Uterus (tissue), 4 donors: ENCODE data around the gene TK2. TPM values are rescaled to one million over a fixed set of nuclear protein-coding genes. Genes with fewer than 3 reads are reported as not detected.
"Not testable (repeated sequence)": the region's sequence is repeated elsewhere in the genome, so short reads cannot be mapped to it uniquely, and the experiment has no call there.

Experiments used
- DNase-seq, 2 donors: peaks; one replicate each; pipeline ENCODE4 v3.0.0-alpha.2; 2019 to 2020
- H3K27ac ChIP-seq, 2 donors: fragments of 200-600 bp; sonication (generic); 1 replicate in 1 of 2; 2 replicates in 1 of 2; pipeline ENCODE4 v1.5.1; 2016 to 2018
- H3K27me3 ChIP-seq, 2 donors: fragments of 200-600 bp; sonication (generic); one replicate each; pipeline ENCODE4 v1.5.1; 2018 to 2019; ENCODE audit warnings: control low read depth in 1 of 2
- H3K36me3 ChIP-seq, 2 donors: fragments of 200-600 bp; sonication (generic); one replicate each; pipeline ENCODE4 v1.5.1; 2019; ENCODE audit warnings: control low read depth in 1 of 2
- H3K4me1 ChIP-seq, 2 donors: fragments of 200-600 bp; sonication (generic); one replicate each; pipeline ENCODE4 v1.5.1; 2018 to 2019; ENCODE audit warnings: control low read depth in 1 of 2
- H3K4me3 ChIP-seq, 2 donors: fragments of 200-600 bp; sonication (generic); 1 replicate in 1 of 2; 2 replicates in 1 of 2; pipeline ENCODE4 v1.5.1; 2018 to 2019; ENCODE audit warnings: mild to moderate bottlenecking in 1 of 2
- H3K9me3 ChIP-seq, 2 donors: fragments of 200-600 bp; sonication (generic); one replicate each; pipeline ENCODE4 v1.5.1; 2019; ENCODE audit warnings: control low read depth in 1 of 2
- POLR2A ChIP-seq, 2 donors: fragments of 450-650 bp; IDR thresholded peaks; one replicate each; pipeline ENCODE4 v1.6.1; 2016; ENCODE audit warnings: antibody characterized with exemption in 2 of 2, mild to moderate bottlenecking in 1 of 2, moderate library complexity in 1 of 2
- intact Hi-C: fragments of 100-400 bp; cut with DNase I; formaldehyde crosslinking; loops from one replicate; pipeline ENCODE4 v1.15.1; 2023; ENCODE audit warnings: low total_unique reads
- total RNA-seq, 4 donors: library from RNA; depleted of rRNA in 3 of 4; stranded (reverse); fragments of >200 nt in 3 of 4; gene quantifications; one replicate each; pipeline versions ENCODE4 v1.1.0 to v1.2.4, GENCODE V29; 2014 to 2023
- TF ChIP-seq, protein P1 (sequence below), 4 experiments: fragments of 200-600 bp in 2 of 4; fragments of 450-650 bp in 2 of 4; sonication (generic) in 2 of 4; IDR thresholded peaks; one replicate each; pipeline ENCODE4 v1.5.1; 2016 to 2019; ENCODE audit warnings: antibody characterized with exemption in 4 of 4, mild to moderate bottlenecking in 2 of 4, moderate library complexity in 1 of 4
- donor health status: DM: yes; HTN: yes; CAD: no.

Gene TK2
- total RNA-seq, 4 donors from 2014 or later = 13.6 to 52.6 (median 39.2) TPM

DNA sequence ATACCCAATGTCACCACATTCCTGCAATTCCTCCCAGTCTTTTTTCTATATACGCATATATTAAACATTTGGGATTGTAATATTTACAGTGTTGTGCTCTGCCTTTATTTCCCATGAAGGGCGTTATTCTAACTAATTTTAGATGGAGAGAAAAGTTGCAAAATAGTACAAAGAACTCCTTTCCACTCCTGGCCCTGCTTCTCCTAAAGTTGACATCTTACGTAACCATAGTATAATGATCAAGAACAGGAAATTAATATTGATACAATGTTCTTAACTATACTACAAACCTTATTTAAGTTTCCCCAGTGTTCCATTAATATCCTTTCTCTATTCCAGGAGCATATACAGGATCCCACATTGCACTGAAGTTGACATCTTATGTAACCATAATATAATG is 46.3 kb downstream of the TK2 start:
- peak overlapping the region; percentile 62 to 70 for H3K27ac ChIP-seq
- intact Hi-C loops = no loop called here

DNA sequence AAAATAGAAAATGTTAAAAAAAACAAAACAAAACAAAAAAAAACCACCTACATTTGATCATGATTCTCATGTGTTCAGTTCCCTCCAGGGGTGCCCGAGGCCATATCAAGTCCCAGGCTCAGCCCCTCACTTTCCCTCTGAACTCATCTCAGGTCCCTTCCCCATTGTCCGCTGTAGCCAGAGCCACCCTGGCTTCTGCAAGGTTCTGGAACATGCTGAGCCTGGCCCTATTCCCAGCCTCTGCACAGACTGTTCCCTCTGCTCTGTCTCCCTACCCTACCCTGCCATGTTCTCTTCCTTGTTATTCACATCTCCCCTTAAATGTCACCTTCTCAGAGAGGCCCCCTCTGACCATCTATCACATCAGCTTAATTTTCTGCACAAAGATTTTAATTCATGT is 46.9 kb downstream of the TK2 start:
- Histone ChIP-seq H3K36me3 (no peaks in the 10 kb centered on the region), H3K4me1 (no peaks in the 10 kb centered on the region), H3K9me3 (no peaks in the 10 kb centered on the region), H3K27me3 (no peaks in the 10 kb centered on the region), H3K27ac (peak overlapping the region; percentile 62 to 70), H3K4me3 (no peak overlapping the region)
- TF ChIP-seq POLR2A (IDR thresholded peaks at IDR 0.05) = no peak
- TF ChIP-seq, protein P1, sequence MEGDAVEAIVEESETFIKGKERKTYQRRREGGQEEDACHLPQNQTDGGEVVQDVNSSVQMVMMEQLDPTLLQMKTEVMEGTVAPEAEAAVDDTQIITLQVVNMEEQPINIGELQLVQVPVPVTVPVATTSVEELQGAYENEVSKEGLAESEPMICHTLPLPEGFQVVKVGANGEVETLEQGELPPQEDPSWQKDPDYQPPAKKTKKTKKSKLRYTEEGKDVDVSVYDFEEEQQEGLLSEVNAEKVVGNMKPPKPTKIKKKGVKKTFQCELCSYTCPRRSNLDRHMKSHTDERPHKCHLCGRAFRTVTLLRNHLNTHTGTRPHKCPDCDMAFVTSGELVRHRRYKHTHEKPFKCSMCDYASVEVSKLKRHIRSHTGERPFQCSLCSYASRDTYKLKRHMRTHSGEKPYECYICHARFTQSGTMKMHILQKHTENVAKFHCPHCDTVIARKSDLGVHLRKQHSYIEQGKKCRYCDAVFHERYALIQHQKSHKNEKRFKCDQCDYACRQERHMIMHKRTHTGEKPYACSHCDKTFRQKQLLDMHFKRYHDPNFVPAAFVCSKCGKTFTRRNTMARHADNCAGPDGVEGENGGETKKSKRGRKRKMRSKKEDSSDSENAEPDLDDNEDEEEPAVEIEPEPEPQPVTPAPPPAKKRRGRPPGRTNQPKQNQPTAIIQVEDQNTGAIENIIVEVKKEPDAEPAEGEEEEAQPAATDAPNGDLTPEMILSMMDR (IDR thresholded peaks at IDR 0.05) = no peak
- intact Hi-C loops = no loop called here
- DNase-seq = peak; percentile 23 to 29

More for the DNA sequence above, 46.3 kb downstream of the TK2 start:
- Histone ChIP-seq H3K4me1 (no peaks in the 10 kb centered on the region), H3K4me3 (no peak overlapping the region), H3K9me3 (no peaks in the 10 kb centered on the region), H3K36me3 (no peaks in the 10 kb centered on the region), H3K27me3 (no peaks in the 10 kb centered on the region)
- TF ChIP-seq, protein P1 (IDR thresholded peaks at IDR 0.05) = no peak
- no peak for TF ChIP-seq POLR2A (IDR thresholded peaks at IDR 0.05)
- DNase-seq = no peak

DNA sequence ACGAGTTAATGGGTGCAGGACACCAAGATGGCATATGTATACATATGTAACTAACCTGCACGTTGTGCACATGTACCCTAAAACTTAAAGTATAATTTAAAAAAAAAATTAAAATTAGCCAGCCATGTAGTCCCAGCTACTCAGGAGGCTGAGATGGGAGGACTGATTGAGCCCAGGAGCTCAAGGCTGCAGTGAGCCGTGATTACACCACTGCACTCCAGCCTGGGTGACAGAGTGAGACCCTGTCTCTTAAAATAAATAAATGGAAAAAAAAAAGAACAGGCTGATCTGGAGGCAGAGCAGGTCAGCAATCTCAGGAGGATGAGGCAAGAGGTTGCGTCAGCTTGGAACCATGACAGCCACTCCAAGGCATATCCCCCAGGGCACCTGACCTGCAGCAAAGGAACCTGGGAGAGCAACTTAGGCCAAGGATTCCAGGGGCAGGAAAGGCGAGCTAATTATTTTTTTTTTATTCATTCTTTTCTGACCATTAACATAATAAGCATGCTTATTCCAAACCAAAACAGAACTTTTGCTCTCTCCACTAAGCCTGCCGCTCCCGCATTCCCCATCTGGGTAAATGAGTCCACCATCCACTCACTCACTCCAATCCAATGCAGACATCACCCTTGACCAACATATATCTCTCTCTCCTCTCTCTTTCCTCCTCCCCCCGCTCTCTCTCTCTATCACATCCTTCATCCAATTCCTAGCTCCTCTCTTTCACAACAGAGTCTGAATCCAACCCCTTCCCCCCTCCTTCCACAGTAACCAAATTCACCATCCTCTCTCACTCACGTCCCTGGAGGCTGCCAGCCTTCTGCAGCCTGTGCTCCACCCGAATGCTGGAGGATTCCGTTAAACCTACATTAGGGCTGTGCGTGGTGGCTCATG is 47.7 kb downstream of the TK2 start:
- H3K36me3 ChIP-seq = no peaks in the 10 kb centered on the region
- peak; percentile 82 to 92 for DNase-seq
- H3K27ac ChIP-seq = peak overlapping the region; percentile 62 to 70
- intact Hi-C loops = no loop called here
- H3K9me3 ChIP-seq = no peaks in the 10 kb centered on the region
- no peaks in the 10 kb centered on the region for H3K27me3 ChIP-seq
- TF ChIP-seq, protein P1 (IDR thresholded peaks at IDR 0.05) = no peak
- no peak for TF ChIP-seq POLR2A (IDR thresholded peaks at IDR 0.05)
- H3K4me1 ChIP-seq = no peaks in the 10 kb centered on the region
- no peak overlapping the region for H3K4me3 ChIP-seq

DNA sequence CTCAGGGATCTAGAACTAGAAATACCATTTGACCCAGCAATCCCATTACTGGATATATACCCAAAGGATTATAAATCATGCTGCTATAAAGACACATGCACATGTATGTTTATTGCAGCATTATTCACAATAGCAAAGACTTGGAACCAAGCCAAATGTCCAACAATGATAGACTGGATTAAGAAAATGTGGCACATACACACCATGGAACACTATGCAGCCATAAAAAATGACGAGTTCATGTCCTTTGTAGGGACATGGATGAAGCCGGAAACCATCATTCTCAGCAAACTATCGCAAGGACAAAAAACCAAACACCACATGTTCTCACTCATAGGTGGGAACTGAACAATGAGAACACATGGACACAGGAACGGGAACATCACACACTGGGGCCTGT is 48.4 kb downstream of the TK2 start:
- H3K4me1 ChIP-seq, H3K27me3 ChIP-seq, DNase-seq, H3K9me3 ChIP-seq, H3K36me3 ChIP-seq, H3K4me3 ChIP-seq, intact Hi-C loops: not testable (repeated sequence)
- H3K27ac ChIP-seq = peak overlapping the region in 1 of 2 donors; percentile 70

DNA sequence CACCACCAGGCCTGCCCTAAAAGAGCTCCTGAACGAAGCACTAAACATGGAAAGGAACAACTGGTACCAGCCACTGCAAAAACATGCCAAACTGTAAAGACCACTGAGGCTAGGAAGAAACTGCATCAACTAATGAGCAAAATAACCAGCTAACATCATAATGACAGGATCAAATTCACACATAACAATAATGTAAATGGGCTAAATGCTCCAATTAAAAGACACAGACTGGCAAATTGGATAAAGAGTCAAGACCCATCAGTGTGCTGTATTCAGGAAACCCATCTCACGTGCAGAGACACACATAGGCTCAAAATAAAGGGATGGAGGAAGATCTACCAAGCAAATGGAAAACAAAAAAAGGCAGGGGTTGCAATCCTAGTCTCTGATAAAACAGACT is 52.0 kb downstream of the TK2 start:
- intact Hi-C loops, DNase-seq, H3K36me3 ChIP-seq, H3K27ac ChIP-seq, H3K4me3 ChIP-seq, H3K9me3 ChIP-seq, H3K27me3 ChIP-seq, H3K4me1 ChIP-seq: not testable (repeated sequence)

DNA sequence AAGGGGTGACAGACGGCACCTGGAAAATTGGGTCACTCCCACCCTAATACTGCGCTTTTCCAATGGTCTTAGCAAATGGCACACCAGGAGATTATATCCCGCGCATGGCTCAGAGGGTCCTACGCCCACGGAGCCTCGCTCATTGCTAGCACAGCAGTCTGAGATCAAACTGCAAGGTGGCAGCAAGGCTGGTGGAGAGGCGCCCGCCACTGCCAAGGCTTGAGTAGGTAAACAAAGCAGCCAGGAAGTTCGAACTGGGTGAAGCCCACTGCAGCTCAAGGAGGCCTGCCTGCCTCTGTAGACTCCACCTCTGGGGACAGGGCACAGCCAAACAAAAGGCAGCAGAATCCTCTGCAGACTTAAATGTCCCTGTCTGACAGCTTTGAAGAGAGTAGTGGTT is 53.7 kb downstream of the TK2 start:
- H3K4me1 ChIP-seq, H3K36me3 ChIP-seq, H3K27ac ChIP-seq, H3K27me3 ChIP-seq, H3K9me3 ChIP-seq, intact Hi-C loops, H3K4me3 ChIP-seq: not testable (repeated sequence)
- peak; percentile 4 to 11 for DNase-seq
